GM12891 (cell line): ENCODE measurements around the gene NCKAP5.

Source experiments
- POLR2A ChIP-seq: IDR thresholded peaks from 2 replicates; pipeline ENCODE4 v1.6.1; 2011; ENCODE audit warnings: low read depth, low read length, control low read depth
- POLR2AphosphoS5 ChIP-seq: IDR thresholded peaks from 2 replicates; pipeline ENCODE4 v1.6.1; 2011; ENCODE audit warnings: low read depth, low read length, control low read depth
- TAF1 ChIP-seq: IDR thresholded peaks from 2 replicates; pipeline ENCODE4 v1.6.1; 2011; ENCODE audit warnings: low read depth, low read length, control low read depth

GRCh38 chr2:133247631-133248030 is 320.6 kb downstream of the NCKAP5 start:
- no peak for TF ChIP-seq POLR2AphosphoS5
- TF ChIP-seq POLR2A = no peak
- no peak for TF ChIP-seq TAF1
